Gastrocnemius medialis (tissue), 4 donors: ENCODE results near the gene CACNA1C.

Experiments
- CTCF ChIP-seq, 5 experiments: fragments of 450-650 bp in 3 of 5; fragments of 200-600 bp in 2 of 5; sonication (generic) in 2 of 5; IDR thresholded peaks in 4 of 5; conservative IDR thresholded peaks in 1 of 5; 1 replicate in 4 of 5; 2 replicates in 1 of 5; pipeline ENCODE4 v1.5.1; 2016 to 2019; ENCODE audit warnings: antibody characterized with exemption in 5 of 5, mild to moderate bottlenecking in 3 of 5, moderate library complexity in 3 of 5
- POLR2A ChIP-seq, 2 donors: fragments of 450-650 bp; IDR thresholded peaks; one replicate each; pipeline ENCODE4 v1.6.1; 2017; ENCODE audit warnings: antibody characterized with exemption in 2 of 2, mild to moderate bottlenecking in 2 of 2, moderate library complexity in 2 of 2

- TF ChIP-seq CTCF (IDR thresholded peaks at IDR 0.05 in 4 of 5, conservative IDR thresholded peaks at IDR 0.05 in 1 of 5) (no peak), POLR2A (IDR thresholded peaks at IDR 0.05) (no peak)
These were observed 320.5 kb downstream of the CACNA1C start for GRCh38 chr12:2373307-2373706.
